ENCODE data around the gene BAZ2B.
A peak's percentile ranks its signal among the peaks of the same experiment; 100 is the strongest.

BAZ2B gene

GRCh38 chr2:159297042-159297707 is 319.2 kb downstream of the BAZ2B start:
- DNase-seq (ENCODE audit: extremely low spot score) = no peak
- POLR2A ChIA-PET = no interaction called here
- TF ChIP-seq PKNOX1 (IDR thresholded peaks at IDR 0.05) (no peak), LEF1 (IDR thresholded peaks at IDR 0.05; ENCODE audit: borderline replicate concordance) (no peak), FOXK2 (IDR thresholded peaks at IDR 0.05) (no peak)
- CTCF ChIA-PET = no interaction called here

GRCh38 chr2:159292157-159292556 is 324.2 kb downstream of the BAZ2B start:
- ChIA-PET POLR2A (no interaction called here), CTCF (no interaction called here)
- no peak for TF ChIP-seq ARNT (IDR thresholded peaks at IDR 0.05)
- no peak for TF ChIP-seq TARDBP (IDR thresholded peaks at IDR 0.05)
- TF ChIP-seq HDGF (IDR thresholded peaks at IDR 0.05; ENCODE audit: borderline replicate concordance) = no peak
- TF ChIP-seq FOXA1 (IDR thresholded peaks at IDR 0.05) = no peak
- TF ChIP-seq L3MBTL2 (conservative IDR thresholded peaks at IDR 0.05) = no peak
- no peak for TF ChIP-seq FOXM1 (IDR thresholded peaks at IDR 0.05; ENCODE audit: borderline replicate concordance)
- TF ChIP-seq ELF4 (IDR thresholded peaks at IDR 0.05) = no peak
- no peak for TF ChIP-seq NFRKB (IDR thresholded peaks at IDR 0.05)
- no peak for DNase-seq (ENCODE audit: extremely low spot score)

- ChIA-PET CTCF (no interaction called here), POLR2A (no interaction called here)
- TF ChIP-seq SP1 (IDR thresholded peaks at IDR 0.05) (no peak), SUZ12 (IDR thresholded peaks at IDR 0.05) (no peak), NFRKB (IDR thresholded peaks at IDR 0.05) (no peak), L3MBTL2 (conservative IDR thresholded peaks at IDR 0.05) (no peak)
- no peak for DNase-seq (ENCODE audit: extremely low spot score)
These were observed 325.9 kb downstream of the BAZ2B start for GRCh38 chr2:159290289-159290907.

- CTCF ChIA-PET = no interaction called here
- no peak for DNase-seq (ENCODE audit: extremely low spot score)
- no peak for TF ChIP-seq CTBP1 (IDR thresholded peaks at IDR 0.05; ENCODE audit: borderline replicate concordance)
- no peak for TF ChIP-seq TARDBP (IDR thresholded peaks at IDR 0.05)
- no peak for TF ChIP-seq FOXM1 (IDR thresholded peaks at IDR 0.05; ENCODE audit: borderline replicate concordance)
- TF ChIP-seq ARNT (IDR thresholded peaks at IDR 0.05) = no peak
- no peak for TF ChIP-seq ZNF384 (IDR thresholded peaks at IDR 0.05)
- TF ChIP-seq NFRKB (IDR thresholded peaks at IDR 0.05) = no peak
- TF ChIP-seq ELF4 (IDR thresholded peaks at IDR 0.05) = no peak
- no peak for TF ChIP-seq LEF1 (IDR thresholded peaks at IDR 0.05; ENCODE audit: borderline replicate concordance)
- no peak for TF ChIP-seq HDGF (IDR thresholded peaks at IDR 0.05; ENCODE audit: borderline replicate concordance)
- no peak for TF ChIP-seq PKNOX1 (IDR thresholded peaks at IDR 0.05)
- no peak for TF ChIP-seq BHLHE40 (IDR thresholded peaks at IDR 0.05; ENCODE audit: borderline replicate concordance)
- TF ChIP-seq FOXA1 (IDR thresholded peaks at IDR 0.05) = no peak
- TF ChIP-seq SP1 (IDR thresholded peaks at IDR 0.05) = no peak
- POLR2A ChIA-PET = interaction anchor here (1.4 to 1.8 kb wide), 2 partner anchors 10 to 318 kb away, joined by 3 to 7 read pairs; no protein-coding TSS in a partner anchor
These were observed 328.6 kb downstream of the BAZ2B start for GRCh38 chr2:159287733-159288132.

- ChIA-PET POLR2A (interaction anchor here (0.7 to 1.8 kb wide), 8 partner anchors 9 to 425 kb away, joined by 3 to 7 read pairs (median 3); partner anchors contain the start of genes MARCHF7 and TANC1), CTCF (no interaction called here)
- peak; percentile 98 for DNase-seq (ENCODE audit: extremely low spot score)
- TF ChIP-seq L3MBTL2 (conservative IDR thresholded peaks at IDR 0.05) = peak; percentile 74
- TF ChIP-seq FOXM1 (IDR thresholded peaks at IDR 0.05; ENCODE audit: borderline replicate concordance) = no peak
These were observed 329.5 kb downstream of the BAZ2B start for GRCh38 chr2:159286709-159287441.

- peak; percentile 61 for DNase-seq (ENCODE audit: extremely low spot score)
- ChIA-PET CTCF (interaction anchor here (0.7 kb wide), 1 partner anchor 221 kb away, joined by 3 read pairs; no protein-coding TSS in a partner anchor), POLR2A (interaction anchor here (0.7 to 1.8 kb wide), 8 partner anchors 8 to 426 kb away, joined by 3 to 7 read pairs (median 3); partner anchors contain the start of genes MARCHF7 and TANC1)
- TF ChIP-seq PKNOX1 (IDR thresholded peaks at IDR 0.05) (0 out of 2 replicates have a peak, but pooled peaks have one; percentile 16), NFRKB (IDR thresholded peaks at IDR 0.05) (no peak), ARNT (IDR thresholded peaks at IDR 0.05) (peak; percentile 85), L3MBTL2 (conservative IDR thresholded peaks at IDR 0.05) (peak; percentile 66), HDGF (IDR thresholded peaks at IDR 0.05; ENCODE audit: borderline replicate concordance) (no peak)
These were observed 330.2 kb downstream of the BAZ2B start, which contains the start of gene WDSUB1 for GRCh38 chr2:159285929-159286708. Gene WDSUB1, minus strand, starts transcription at chr2:159286703. Its CDS starts 3,634 bp downstream, at chr2:159283069.
